HG02973 (cell line): ENCODE data around the gene POU2AF1.

ENCODE experiments used
- ATAC-seq: cut with Tn5 transposase; IDR thresholded peaks from one replicate; pipeline ENCODE4 v1.9.1; 2021; ENCODE audit warnings: moderate library complexity; ENCODE audit not compliant: unreplicated experiment

POU2AF1 gene

DNA sequence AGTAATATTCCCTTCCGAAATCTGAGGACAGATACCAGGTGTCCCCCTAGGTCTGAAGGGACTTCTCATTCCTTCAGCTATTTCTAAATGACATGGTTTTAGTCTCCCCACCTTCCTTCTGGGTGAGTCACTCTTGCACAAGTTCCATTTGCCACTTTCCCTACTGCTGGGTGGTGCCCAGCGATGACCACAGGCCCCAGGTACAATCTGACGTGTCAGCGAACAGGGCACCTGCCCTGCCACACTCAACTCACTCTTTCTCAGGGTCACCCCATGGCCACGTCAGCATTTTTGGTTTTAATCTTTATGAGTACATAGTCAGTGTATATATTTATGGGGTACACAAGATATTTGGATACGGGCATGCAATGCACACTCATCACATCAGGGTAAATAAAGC lies 17.2 kb downstream of the POU2AF1 start:
- no peak for ATAC-seq

DNA sequence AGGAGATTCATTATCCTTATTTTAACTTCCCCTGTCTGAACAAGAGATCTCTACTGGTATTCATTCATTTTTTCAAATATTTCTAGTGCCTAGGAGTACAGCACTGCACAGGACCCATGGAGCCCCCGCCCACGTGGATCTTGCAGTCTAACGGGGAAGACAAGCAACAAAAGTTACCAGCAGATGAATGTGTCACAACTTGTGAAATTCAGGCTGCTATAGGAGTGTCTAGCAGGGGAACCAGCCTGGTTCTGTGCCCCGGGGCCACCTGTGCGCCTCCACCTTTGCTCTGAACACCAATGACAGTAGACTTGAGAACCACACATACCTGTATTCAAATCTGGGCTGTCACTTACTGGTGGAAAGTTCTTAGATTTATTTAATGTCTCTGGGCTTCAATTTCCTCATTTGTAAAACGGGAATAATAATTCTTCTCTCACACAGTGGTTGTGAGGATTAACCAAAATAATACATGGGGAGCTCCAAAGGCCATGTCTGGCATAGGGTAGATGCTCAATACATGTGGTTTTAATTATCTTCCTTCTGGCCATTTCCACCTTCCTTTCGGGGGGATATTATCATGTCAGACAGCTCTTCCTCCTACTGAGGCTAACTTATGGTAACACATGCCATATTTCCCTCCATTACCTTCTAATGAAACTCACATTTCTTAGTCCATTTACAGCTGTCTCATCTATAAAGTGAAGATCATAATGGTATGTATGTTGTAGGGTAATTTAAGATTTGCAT lies 17.8 kb downstream of the POU2AF1 start:
- ATAC-seq = no peak

DNA sequence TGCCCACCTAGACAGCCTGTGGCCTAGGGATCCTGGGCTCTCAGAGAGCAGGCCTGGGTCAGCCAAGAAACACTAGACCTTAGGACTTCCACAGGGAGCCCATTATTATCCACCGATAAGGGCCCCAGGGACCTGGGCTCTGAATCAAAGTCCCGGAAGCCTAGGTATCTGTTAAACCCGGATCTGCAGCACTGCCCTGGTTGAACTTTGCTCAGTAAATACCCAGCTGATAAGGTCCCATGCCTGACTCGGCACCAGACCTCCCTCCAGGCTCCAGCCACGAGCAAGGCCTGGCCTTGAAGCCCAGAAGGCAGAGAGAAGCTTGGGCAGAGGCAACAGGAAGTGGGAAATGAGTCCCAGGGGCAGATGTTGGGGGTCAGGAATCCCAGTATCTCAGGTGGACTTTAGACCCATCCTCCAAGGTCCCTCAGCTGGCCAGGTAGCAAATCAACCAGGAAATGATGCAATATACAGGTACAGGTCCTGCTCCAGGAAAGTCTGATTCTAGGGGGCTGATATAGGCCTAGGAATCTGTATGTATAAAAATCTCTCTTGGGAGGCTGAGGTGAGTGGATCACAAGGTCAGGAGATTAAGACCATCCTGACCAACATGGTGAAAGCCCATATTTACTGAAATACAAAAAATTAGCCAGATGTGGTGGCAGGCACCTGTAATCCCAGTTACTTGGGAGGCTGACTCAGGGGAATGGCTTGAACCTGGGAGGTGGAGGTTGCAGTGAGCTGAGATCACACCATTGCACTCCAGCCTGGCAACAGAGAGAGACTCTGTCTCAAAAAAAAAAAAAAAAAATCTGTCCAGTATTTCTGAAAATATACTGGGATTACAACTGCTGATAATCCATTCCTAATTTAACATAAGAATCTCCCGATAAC lies 18.7 kb downstream of the POU2AF1 start:
- no peak for ATAC-seq

DNA sequence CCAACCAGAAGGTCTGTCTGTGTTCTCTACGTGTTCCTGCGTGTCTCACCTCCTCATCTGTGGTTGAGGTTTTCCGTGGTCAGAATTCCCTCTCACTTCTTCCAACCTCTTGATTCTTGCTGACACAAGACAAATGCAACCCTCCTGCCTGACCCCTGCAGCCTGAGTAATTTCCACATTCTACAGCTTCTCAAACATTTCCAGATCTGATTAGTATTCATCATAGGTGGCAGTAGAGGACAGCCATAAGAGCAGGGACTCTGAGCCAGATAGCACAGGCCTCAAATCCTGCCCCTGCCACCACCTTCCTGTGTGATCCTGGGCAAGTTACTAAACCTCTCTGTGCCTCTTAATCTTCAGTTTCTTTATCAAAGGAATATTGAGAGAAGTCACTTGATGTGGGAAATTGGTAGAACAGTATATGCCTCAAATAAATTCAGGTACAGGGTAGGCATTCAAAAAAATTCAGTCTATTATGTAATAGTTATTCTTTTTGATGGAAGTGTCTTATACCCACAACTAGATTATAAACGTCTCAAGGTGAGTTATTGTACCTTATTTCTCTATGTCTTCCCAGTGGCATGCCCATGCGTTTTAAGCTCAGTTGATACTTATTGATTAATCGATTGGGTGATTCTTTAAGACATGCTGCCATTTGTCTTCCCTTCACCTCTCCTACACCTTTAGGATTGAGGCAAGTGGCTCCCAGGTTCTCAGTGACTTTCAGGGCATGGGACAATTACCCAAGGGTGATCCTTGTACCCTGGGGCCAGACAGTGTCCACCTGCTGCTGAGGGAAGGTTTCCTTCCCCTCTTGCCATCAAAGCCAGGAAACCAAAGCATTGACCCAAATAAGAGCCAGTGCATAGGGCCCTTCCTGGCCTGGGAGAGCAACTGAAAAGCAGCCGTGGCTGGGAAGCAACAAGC lies 19.6 kb downstream of the POU2AF1 start:
- no peak for ATAC-seq

DNA sequence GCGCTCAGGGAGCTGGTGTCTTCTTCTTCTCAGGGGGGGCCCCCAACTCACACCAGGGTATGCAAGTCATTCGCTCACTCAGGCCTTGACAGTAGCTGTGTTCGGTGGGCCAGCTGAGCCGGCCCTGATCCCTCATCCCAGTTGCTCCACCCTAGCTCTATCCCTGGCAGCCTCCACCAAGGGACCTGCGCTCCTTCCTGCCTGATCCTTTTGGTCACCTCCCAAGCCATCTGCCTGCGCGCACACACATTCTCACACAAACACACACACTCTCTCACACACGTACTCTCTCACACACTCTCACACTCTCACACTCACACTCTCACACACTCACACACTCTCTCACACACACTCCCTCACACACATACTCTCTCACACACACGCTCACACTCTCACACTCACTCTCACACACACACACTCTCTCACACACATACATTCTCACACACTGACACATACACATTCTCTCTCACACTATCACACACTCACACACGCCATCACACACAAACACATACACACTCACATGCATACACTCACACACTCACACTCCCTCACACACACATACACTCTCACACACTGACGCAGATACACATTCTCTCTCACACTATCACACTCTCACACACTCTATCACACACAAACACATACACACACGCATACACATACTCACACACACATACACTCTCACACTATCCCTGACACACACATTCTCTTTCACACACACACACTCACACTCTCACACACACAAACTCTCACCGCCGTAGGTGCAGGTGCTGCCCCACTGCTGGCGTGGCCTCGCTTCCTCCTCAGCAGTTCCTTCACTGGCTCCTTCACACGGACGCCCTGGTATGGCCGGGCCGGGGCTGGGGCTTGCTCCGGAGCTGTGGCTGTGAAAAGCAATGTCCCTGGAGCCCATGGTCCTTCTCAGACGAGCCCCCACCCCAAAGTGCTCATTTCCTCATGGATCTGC lies 20.8 kb downstream of the POU2AF1 start:
- no peak for ATAC-seq

DNA sequence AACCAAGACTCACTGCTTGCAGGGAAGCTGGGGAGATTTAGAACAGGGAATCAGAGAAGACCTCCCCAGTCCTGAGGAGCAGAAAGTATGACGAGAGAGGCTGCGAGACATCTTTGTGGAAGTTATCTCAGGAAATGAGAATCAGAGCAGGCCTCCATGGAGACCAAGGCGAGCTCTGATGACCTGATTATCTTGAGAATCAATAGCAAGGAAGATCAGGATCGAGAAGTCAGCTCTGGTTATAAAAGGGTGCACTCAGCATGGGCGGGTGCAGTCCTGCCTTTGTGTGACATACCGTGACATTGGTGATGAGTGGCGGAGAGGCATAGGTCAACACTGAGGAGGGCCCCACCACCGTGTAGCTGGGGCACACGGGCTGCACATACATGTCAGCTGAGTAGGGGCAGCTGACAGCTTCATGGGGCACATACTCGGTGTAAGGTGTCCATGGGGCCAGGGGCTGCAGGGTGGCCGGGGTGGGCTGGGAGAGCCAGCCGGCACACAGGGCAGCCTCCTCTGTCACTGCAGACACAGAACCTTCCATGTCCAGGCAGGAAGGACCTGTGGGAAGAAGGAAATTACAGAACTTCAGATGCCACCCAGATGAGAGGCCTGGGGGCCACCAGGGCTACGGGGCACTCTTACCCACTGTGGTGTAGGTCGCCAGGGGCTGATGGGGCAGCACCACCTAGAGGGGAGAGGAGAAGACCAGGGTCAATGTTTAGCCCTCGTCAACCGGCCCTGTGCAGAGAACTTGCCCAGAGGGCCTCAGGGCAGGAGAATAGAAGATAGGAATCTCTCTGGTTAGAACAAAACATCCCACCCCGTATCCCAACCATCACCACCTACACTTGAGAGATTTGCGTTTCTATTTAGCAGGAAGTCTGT lies 21.7 kb downstream of the POU2AF1 start:
- no peak for ATAC-seq

DNA sequence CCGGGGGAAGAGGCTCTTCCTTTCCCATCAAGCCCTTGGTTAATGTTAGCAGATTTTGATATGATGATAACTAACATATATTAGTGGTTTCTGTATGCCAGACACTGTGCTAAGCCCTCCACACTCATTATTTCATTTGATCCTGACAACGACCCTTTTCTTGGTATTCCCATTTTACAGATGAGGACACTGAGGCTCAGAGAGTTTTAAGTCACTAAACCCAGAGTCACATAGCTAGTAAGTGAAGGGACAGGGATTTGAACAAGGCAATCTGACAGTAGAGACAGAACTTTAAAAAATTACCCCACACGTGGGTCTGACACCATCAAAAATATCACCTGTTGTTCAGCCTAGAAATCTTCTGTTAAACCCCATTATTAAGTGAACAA lies 22.4 kb downstream of the POU2AF1 start:
- ATAC-seq = no peak

DNA sequence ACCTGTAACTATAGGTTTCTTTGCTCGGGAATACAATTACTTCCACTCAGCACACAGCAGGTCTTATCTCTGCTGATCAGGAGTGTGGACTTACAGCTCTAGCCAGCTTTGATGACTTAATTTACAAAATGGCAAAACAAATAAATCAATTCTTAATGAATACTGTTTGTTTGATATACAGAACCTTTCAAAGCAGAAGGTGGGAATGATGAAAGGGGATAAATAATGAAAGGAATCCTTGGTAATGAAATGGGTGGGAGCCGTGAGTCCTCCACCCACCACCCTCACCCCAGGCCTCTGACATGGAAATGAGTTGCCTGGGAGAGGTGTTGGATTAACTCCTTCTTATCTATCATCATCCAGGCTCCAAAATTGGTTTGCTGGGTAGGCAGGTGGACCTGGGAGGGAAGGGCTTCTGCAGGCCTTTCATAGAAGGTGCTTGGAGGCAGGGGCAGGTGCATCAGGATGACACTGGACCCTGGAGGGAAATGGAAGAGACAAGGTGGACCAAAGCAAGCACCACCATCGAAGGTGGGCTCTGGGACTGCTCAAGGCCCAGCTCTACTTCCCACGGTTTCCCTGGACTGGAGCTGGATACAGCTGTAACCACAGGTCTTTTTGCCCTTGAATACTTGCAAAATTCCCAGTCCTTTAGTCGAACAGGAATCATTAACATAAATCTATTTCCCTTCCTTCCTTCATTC lies 23.0 kb downstream of the POU2AF1 start:
- ATAC-seq = no peak

DNA sequence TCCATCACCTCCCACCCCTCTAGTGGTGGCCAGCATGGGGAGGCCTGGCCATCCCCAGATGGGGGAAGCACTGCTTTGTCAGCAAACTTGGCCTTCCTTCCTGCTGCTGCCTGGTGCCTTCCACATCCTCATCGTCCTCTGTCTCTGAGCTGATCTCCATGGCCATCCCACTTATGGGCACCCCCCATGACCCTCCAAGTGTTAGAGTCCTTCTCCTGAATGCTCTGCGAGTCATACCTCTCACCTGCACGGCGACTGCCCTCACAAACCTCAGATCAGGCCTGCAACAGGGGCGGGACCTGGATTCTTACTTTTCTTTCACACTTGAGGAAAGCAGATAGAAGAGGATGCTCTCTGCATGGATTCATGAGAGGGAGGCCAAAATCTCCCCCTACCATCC lies 24.0 kb downstream of the POU2AF1 start:
- no peak for ATAC-seq

DNA sequence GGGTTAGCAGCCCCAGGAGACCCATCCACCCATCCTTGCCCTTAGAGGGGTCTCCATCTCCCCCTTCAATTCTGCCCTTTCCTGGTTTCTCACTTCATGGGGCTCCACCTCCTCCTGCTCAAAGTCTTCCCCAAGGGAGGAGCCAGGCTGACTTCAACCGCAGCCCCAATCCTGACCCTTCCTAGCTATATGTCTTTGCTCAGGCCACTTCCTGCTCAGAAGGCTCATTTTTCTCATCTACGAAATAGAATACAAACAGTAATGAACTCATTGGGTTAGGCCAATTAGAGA lies 24.5 kb downstream of the POU2AF1 start:
- ATAC-seq = no peak

DNA sequence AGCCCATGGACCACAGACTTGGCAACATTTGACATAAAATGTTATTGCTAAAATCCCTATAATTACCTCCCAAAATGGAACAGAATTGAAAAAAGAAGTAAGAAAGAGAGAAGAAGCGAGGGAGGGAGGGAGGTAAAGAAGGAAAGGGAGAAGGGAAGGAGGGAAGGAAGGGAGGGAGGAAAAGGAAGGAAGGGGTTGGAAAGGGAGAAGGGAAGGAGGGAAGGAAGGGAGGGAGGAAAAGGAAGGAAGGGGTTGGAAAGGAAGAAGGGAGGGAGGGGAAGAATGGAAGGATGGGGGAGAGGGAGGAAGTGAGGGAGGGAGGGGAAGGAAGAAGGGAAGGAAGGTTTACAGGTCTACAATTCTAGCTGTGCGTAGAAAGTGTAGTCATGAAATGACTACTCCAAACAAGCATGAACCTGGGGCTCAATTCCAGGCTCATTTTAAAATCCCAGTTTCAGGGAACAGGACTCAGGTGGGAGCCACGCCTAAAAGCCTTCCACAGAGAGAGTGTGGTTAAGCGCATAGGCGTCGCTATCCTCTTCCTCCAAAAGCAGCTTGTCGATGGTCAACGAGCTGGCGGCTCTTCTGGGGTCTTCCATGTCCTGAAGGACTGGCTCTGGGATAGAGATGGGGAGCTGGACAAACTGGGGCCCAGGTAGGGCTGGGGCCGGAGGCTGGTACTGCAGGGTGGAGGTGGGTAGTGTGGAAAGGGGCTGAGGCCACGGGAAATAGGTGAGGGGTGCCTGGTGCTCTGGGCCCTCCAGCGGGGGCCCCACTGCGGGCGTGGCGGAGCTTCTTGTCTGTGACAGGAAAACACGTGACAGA lies 25.1 kb downstream of the POU2AF1 start:
- ATAC-seq = no peak

DNA sequence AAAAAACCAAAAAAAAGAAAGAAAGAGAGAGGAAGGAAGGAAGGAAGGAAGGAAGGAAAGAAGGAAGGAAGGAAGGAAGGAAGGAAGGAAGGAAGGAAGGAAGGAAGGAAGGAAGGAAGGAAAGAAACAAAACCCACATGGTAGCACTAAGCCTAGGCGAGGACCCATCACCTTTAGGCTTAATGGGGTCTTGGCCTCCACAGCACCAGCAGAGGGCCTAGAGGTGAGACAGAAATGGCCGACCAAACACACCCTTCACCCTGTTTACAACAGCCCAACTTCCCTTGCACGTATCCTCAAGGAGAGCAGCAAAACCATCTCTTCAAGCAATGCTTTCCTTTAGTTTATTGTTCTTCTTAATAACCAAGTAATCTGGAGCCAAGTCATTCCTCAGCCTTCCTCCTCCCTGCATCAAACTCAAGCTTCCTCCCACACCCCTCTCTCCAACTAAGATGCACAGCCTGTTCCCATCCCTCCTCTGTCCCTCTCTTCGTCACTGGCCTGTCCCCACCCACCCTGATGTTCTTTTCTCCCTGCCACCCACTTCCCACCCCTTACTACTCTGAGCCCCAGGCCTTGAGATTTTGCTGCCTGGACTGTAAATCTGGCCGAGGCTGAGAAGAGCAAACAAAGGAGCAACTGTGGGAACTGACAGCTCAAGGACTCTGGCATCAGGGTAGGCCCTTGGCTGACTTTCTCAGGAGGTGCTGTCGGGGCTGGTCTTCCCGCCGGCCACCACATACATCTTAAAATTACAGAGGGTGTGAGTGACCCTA lies 26.0 kb downstream of the POU2AF1 start:
- ATAC-seq = no peak

DNA sequence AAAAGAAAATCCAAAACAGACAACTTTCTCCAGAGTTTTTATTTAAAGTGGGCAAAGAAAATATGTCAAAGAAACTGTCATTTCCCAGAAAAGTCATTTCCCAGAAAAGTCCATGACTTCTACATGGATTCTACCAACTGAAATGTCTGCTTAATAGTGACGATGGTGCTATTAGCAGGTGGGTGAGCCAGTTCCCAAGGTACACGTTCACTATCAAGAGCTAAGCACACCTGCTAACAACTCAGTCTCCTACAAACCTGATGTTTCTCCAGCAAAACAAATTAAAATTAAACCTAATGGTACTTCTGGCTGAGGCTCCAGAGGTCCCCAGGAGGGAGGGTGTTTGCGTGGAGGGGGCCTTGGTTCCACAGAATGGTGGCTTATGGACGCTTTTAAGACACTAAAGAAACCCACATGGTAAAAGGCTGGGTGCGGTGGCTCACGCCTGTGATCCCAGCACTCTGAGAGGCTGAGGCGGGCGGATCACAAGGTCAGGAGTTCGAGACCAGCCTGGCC lies 26.8 kb downstream of the POU2AF1 start:
- no peak for ATAC-seq

DNA sequence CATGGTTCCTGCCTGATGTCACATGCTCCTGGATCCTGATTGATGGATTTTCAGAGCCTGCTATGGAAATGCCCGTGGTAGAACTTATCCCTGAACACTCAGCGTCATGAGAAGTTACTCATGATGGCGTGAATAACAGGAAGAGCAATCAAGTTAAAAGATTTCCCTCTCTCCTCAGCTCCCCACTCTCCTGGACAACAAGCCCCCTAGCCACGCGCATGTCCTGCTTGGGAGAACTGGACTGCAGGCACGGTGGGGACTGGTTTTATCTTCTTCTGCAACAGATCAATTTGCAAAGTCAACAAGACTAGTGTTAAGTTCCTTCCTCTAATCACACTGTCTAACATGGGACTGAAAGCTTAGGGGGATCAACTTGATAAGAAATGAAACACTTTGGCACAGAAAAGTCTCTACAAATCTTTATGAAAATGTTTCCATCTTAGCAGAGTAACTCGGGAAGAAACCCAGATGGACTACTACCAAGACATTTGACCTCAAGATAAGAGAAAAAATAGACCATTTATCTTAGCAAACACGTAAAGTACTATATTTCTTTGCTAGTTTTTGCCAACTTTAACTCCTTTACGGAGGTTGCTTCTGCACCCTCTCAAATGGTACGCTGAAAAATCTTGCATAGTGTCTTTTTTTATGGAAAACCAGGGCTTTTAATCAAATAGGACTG lies 27.6 kb downstream of the POU2AF1 start:
- ATAC-seq = no peak

DNA sequence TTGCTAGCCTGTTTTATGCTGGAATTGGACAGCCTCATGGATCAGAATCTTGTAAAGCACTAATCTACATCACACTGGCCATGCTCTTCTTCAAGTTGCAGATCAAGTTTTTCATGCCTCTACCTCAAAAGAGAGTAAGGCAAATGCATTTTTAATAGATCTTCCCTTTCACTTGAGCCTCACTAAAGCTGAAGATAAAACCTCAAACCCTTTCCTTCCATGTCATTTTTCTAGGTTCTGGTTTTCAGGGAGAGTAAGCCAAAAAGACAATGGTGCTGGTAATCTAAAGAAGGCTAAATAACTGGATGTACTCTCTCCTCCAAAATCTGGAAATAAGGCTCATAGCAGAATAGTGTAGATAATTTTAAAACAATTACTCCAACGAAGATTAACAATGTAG lies 28.3 kb downstream of the POU2AF1 start:
- ATAC-seq = no peak

DNA sequence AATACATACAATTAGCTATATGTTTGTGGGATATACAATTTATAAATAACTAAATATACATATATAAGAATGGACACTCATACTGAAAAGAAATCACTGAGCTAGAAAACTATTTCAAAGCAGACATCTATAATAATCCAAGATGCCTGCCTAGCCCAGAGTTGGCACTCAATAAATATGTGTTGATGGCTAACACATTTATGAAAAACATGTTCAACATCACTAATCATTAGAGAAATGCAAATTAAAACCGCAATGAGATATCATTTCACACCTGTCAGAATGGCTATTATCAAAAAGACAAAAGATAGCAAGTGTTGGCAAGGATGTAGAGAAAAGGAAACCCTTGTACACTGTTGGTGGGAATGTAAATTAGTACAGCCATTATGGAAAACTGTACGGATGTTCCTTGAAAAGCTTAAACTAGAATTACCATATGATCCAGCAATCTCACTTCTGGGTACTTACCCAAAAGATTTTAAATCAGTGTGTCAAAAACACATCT lies 29.8 kb downstream of the POU2AF1 start:
- ATAC-seq = no peak
